GM19099 (cell line): Measurements from ENCODE around the gene BRPF3.

Source experiments
- POLR2A ChIP-seq: IDR thresholded peaks from 3 replicates; pipeline ENCODE4 v1.6.1; 2011; ENCODE audit warnings: low read depth; ENCODE audit not compliant: insufficient read length; ENCODE audit errors: extremely low read depth

Gene BRPF3

DNA sequence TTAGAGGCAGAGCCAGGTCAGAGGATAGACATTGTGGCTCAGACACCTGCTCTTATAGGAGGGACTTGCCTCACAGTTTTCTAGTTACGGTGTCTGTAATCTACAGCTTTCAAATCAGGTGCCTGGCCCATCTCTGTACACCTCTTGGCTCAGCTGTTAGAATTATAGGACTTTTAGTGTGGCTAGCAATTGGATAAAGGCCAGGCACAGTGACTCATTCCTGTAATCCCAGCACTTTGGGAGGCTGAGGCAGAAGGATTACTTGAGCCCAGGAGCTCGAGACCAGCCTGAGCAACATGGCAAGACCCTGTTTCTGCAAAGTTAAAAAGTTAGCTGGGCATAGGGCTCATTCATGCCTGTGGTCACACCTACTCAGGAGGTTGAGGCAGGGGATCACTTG, 20.0 kb downstream of the BRPF3 start:
- TF ChIP-seq POLR2A: no peak

DNA sequence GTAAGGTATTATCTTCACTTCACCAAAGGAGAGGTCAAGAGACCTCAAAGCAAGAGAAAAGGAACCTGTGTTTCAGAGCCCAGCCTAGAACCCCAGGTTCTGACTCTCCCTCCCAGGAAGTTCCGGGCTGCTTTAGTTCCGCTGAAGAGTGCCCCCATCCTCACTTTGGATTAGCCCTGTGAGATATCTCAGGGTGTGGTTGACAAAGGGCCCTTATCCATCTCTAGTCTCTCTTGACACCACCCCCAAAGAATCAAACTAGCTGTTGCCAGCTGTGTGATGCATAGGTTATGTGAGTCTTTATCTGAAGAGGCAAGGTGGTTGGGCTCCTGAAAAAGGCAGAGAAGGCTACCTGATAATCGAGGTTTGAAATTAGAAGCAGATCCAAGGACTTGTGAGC, 20.6 kb downstream of the BRPF3 start:
- no peak for TF ChIP-seq POLR2A

DNA sequence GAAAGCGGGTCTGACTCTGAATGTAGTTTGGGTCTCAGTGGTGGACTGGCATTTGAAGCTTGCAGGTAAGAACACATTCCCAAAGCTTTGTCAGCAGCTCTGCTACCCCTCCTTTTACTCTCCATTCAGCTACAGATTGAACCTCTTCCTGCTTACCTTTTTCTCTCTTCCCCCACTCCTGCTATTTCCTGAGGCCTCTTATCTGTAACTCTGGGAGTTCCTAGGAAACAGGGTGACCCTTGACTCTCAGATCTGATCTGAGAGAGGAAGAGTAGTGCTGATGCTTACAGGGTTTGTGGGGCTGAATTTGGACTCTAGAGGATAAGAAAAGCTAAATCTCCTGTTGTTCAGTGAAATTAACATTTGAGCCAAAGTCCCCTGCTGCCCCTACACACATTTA, 21.4 kb downstream of the BRPF3 start:
- TF ChIP-seq POLR2A: no peak

DNA sequence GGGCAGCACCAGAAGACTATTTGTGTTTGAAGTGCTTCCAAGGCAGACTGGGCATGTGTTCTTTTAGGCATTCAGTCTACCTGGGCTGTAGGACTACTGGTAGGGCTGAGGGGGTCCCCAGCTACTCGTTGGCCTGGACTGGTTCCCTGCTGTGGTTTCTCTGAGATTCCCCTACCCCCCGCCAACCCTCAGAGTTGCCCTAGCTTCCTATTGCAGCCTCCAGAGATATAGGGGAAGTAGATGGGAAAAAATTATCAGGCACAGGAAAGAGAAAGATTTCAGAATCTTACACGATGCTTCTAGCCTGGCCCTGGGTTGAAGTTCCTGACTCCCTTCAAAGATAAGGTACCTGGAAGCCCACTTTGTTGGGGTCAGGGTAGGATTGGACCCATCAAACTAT, 22.5 kb downstream of the BRPF3 start:
- no peak for TF ChIP-seq POLR2A

DNA sequence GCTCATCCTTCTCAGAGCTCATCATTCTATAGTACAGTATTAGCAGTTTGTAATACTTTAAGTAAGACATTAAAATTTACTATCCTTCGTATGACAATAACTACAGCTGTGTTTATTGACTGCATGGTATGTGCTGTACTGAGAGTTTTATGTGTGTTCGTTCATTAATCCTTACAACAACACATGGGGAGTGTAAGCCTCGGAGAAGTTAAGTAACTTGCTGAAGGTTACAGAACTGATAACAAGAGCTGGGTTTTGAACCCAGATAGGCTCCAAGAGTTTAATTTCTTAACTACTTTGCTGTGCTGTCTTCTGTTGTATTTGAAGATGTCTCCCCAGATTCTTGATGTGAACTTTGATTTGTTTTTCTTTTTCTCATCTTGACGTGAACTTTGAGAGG, 23.7 kb downstream of the BRPF3 start:
- TF ChIP-seq POLR2A: no peak

DNA sequence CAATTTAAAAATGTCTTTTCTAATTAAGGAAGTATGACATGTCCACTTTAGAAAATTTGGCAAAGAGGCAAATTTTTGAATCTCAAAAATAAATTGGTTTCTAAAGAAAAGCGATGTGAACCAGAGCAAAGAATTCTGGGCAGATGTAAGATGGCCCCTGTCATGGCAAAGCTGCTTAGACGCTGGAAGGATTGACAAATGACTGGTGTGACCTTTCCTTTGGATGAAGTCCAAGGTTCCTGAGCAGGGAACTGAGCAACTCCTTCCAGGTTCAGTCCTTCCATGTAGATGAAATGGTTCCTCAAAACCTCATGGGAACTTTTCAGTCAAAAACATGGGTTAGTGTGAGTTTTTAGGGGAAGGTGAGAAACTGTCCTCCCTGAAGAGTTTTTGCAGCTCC, 25.1 kb downstream of the BRPF3 start:
- no peak for TF ChIP-seq POLR2A

DNA sequence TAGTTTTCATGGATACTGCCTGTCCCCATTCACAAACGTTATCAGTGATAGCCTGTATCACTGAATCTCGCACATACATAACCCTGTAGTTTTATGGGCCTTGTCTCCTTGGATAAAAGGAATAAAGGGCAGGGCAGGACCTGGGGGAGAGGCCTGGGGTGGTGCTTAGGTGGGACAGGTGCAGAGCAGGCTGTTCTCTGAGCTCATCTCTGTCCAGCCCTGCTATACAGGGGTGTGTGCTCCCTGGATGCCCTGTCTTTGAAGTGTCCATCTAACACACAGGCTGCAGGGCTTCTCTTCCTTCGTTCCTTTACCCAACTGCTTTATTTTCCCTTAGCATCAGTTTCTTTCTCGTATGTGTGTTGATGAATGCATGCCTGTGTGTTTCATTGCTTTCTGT, 26.4 kb downstream of the BRPF3 start:
- no peak for TF ChIP-seq POLR2A

DNA sequence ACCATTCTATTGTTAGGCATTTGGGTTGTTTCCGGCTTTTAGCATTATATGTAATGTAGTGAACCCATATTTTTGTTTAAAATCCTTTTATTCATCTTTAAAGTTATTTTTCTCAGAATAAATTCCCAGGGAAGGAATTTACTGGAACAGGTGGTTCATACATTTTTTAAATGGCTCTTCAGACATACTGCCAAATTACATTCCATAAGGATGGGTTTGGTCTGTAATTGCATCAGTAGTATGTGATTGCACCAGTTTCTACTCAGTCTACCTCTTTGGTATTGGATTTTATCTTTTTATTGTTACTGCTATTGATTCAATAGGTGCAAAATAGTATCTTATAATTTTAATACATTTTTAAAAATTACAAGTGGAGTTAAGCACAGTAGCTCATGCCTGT, 27.2 kb downstream of the BRPF3 start:
- no peak for TF ChIP-seq POLR2A

DNA sequence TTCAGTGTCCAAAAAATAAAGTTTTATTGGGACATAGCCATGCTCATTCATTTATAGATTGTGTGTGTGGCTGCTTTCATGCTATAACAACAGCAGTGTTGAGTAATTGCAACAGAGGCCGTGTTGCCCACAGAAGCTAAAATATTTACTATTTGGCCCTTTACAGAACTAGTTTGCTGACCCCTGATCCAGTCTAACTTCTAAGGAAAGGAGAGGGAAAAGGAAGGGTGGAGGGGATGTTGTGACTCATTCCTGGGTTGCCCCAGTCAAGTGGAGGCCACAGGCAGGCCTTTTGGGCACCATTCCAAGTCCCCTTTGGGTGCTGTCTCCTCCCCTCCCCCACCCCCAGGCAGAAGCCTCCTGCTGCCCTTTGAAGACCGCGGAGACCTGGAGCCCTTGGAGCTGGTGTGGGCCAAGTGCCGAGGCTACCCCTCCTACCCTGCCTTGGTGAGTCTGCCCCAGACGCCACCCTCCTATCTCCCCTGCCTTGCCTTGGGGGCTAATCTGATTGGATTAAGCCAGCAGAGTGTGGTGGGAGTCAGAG, 28.4 kb downstream of the BRPF3 start:
- no peak for TF ChIP-seq POLR2A

DNA sequence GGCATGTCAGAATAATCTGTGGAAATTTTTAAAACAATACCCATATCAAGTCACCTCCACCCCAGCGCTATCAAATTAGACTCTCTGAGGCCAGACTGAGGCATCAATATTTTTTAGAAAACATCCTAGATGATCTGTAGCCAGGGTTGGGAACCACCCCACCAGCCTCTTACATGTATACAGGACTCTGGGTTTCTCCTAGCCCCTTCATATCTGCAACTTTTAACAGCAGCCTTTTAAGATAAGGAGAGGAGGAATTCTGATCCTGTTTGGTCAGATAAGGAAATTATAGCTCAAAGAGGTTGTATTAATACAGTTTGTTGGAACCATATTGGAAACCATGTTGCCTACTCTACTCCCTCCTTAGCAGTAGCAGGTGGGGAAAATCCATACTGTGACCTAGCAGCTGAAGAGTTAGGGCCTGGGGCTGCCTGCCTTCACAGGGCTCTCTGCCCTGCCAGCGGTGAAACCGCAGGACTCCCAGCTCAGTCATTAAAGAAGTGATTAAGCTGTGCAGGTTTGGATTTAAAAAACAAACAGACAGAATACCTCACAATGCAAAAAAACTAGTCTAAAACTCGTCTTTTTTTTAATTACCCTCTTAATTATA, 30.0 kb downstream of the BRPF3 start:
- TF ChIP-seq POLR2A: no peak

DNA sequence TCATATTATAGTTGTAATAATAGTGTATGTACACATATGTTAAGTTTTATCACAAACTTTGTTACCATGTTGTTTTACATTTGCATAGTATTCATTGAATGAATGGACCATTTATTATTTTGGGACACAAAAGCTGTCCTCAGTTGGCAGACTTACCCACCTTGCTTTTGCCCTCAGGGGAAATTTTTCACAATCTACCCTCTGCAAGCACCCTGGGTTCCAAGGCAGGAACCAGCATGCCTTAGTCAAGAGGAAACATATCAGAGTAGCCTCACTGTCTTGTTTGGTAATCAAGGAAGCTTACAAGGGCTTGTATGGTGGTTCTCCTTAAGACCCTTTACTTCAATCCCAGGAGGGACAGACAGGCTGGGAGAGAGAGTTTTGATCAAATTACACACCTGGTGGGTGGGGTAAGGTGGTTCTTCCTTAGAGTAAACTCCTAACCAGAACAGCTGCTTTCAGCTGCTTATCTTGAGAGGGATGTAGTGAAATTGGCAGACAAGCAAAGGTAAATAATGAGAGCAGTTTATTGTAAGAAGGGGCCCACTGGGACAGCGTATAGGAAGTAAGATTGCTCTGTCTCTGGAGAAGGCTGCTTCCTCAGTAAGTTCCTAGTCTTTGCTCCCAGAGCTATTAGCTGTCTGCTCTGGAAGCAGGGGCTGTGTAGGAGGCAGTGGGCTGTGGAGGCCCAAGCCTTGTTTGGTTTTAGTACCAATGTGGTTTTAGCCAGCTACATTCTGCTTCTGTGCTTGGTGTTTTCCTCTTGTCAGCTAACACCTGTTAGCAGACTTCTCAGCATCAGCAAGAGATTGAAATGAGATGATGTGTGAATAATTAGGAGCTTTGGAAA, 31.1 kb downstream of the BRPF3 start:
- TF ChIP-seq POLR2A: no peak

DNA sequence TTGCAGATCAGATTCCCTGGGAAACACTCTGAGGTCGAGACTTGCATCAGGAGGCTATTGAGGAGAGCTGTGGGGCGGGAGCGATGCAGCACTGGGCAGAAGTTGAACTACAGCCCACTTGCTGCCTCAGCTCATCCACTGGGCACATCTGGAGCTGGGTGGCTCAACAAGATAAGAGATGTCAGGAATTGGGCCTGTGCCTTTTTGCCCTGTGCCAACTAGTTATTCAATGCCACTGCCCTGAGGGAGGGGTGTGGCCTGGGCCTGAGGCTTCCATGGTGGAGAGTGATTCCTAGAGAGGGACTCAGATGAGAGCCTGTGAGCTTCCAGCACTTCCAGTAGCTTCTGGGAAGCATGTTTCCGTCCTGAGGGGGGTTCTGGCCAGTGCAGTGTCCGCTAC, 32.7 kb downstream of the BRPF3 start:
- TF ChIP-seq POLR2A: no peak

DNA sequence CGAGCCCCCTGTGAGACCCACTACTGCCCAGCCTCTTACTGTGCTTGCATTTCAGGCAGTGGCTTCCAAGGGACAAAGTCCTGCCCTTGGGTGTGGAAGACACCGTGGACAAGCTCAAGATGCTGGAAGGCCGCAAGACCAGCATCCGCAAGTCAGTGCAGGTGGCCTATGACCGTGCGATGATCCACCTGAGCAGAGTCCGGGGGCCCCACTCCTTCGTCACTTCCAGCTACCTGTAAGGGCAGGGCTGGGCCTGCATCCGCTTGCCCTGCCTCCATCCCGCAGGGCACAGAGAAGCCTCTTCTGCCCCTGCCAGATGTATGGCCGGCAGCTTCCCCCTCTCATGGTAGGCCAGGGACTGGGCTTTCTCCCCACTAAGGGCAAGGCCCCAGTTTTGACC, 33.8 kb downstream of the BRPF3 start:
- TF ChIP-seq POLR2A: no peak

DNA sequence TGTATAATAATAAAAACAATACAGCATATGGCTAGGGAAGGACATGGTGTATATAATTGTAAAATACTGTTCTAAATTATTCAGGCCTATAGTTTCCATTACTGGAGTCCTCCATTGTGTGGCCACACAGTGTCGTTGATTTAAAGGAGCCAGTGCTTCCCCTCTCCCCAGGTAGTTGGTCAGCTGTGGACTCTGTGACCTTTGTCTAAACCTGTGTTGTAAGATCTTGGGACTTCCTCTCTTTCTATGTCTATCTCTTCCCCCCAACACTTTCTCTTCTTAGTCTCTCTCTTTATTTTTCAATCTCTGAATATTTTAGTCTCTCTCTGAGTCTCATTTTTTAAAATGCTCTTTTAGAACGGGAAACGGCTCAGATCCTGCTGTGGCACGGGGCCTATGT, 35.6 kb downstream of the BRPF3 start:
- no peak for TF ChIP-seq POLR2A

DNA sequence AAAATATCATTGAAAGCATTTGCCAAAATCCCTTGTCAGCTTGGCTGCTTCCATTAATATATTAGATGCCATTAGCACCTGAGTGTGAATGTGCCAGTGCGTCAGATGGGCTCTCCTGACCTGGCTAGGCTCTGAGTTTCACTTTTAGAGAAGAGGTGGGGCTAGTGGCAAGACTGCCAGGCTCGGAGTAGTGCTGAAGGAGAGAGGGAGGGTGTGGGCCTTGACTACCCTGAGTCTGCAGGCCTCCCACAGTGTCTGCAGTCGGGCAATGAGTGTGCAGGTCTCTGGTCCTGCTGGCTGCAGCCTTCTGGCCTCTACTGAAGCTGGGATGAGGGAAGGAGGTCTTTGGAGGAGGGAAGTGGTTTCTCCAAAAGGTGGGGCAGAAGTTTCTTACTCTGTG, 38.8 kb downstream of the BRPF3 start:
- no peak for TF ChIP-seq POLR2A

DNA sequence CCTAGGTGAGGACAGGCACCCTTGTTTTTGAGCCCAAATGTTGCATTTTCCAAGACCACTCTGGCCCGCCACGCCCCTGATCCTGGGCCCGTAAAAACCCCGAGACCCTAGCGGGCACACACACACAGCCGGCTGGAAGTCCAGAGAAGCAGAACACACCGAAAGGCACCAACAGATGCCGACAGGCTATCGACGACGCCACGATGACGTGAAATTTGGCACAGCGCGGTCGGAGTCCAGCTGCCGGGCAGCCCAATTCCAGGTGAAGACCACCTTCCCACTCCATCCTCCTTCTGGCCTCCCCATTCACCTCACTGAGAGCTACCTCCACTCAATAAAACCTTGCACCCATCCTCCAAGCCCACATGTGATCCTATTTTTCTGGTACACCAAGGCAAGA, 39.3 kb downstream of the BRPF3 start:
- TF ChIP-seq POLR2A: no peak
